GM12865 (cell line): ENCODE data around the gene FKBP2.

Experiments
- DNase-seq: peaks from one replicate; pipeline ENCODE4 v3.0.0; 2010; ENCODE audit warnings: low read depth
- H3K4me3 ChIP-seq: 2 replicates; pipeline ENCODE4 v1.5.1; 2011; ENCODE audit warnings: mild to moderate bottlenecking, low read depth, low read length, control low read depth
- TF ChIP-seq, protein P1 (sequence below): IDR thresholded peaks from 2 replicates; pipeline ENCODE4 v1.5.1; 2011; ENCODE audit warnings: low read length, control low read depth, low read depth, inconsistent platforms; ENCODE audit not compliant: insufficient read depth; ENCODE audit errors: missing control alignments

Gene FKBP2

DNA sequence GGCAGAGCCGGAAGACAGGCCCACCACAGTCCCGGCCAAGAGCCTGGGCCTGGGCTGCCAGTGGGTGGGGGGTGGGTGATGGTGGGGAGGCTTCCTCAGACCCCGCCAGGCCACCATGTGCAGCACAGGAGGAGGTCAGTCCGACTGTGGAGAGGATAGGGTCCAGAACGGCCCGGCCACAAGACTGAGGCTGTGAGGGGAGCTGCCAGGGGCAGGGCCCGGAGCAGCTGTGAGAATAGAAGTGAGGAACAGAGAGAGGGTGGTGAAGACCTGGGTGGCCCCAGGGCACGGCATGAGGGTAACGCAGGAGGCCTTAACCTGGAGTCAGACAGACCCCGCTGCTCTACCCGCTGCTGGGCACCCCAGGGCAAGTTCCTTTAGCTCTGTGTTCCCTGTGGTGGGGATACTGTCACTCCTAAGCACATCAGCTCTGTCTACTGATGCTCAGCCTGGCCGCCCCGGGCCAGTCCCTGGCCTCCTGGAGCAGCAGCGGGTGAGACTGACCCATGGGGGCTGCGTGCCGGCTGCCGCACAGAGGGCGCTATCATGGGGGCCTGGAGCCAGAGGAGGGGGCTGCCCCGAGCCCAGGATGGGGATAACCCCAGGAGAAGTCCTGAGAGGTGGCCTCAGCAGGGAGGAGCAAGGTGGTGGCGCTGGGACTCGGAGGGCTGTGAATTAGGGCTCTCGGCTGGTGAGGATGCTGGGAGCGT, 32.7 kb upstream of the FKBP2 start:
- TF ChIP-seq, protein P1, sequence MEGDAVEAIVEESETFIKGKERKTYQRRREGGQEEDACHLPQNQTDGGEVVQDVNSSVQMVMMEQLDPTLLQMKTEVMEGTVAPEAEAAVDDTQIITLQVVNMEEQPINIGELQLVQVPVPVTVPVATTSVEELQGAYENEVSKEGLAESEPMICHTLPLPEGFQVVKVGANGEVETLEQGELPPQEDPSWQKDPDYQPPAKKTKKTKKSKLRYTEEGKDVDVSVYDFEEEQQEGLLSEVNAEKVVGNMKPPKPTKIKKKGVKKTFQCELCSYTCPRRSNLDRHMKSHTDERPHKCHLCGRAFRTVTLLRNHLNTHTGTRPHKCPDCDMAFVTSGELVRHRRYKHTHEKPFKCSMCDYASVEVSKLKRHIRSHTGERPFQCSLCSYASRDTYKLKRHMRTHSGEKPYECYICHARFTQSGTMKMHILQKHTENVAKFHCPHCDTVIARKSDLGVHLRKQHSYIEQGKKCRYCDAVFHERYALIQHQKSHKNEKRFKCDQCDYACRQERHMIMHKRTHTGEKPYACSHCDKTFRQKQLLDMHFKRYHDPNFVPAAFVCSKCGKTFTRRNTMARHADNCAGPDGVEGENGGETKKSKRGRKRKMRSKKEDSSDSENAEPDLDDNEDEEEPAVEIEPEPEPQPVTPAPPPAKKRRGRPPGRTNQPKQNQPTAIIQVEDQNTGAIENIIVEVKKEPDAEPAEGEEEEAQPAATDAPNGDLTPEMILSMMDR = no peak
- DNase-seq = no peak
- peak overlapping the region; percentile 65 for H3K4me3 ChIP-seq

DNA sequence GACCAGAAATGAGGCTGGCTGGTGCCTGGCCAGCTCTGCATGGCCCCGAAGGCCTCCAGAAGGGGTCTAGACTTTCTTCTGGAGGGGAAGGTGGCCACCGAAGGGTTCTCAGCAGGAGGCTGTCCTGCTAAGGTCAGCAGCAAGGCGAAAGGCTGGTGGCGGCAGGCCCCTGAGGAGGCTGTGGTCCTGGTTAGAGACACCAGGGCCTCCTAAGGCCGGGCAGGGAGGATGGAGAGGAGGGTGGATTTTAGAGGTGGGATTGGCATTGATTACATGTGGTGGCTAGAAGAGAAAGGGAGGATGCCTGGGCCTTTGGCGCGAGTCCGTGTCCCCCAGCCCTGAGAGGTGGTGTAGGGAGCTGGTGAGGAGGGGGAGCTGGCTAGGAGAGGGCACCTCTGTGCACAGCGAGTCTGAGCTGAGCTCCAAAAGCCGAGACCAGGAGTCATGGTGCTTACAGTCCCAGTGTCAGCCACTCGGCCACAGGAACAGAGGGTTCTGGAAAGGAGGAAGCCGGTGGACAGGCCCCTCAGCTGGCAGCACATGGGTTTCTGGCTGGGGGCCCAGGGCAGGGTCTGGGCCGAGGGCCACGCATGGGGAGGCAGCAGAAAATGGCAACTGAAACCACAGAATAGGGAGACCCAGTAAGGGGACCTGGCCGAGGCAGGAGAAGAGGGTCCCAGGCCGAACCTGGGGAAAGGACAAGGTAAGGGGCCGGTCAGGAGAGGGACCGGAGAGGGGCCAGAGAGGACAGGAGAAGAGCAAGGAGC, 31.9 kb upstream of the FKBP2 start:
- TF ChIP-seq, protein P1 = no peak
- DNase-seq = no peak
- H3K4me3 ChIP-seq = no peak overlapping the region

DNA sequence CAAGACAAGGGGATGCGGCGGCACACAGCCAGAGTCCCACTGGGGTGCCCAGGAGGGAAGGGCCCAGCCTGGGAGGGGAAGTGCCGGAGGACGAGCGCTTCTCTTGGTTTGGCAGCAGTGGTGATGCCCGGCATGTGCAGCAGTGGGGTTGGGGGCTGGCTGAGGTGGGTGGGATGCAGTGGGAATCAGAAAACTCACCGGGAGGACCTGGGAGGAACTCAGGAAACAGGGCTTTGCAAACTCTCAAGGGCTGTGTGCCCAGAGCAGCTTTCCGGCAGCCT, 31.4 kb upstream of the FKBP2 start:
- DNase-seq = no peak
- no peak overlapping the region for H3K4me3 ChIP-seq
- TF ChIP-seq, protein P1 = no peak

DNA sequence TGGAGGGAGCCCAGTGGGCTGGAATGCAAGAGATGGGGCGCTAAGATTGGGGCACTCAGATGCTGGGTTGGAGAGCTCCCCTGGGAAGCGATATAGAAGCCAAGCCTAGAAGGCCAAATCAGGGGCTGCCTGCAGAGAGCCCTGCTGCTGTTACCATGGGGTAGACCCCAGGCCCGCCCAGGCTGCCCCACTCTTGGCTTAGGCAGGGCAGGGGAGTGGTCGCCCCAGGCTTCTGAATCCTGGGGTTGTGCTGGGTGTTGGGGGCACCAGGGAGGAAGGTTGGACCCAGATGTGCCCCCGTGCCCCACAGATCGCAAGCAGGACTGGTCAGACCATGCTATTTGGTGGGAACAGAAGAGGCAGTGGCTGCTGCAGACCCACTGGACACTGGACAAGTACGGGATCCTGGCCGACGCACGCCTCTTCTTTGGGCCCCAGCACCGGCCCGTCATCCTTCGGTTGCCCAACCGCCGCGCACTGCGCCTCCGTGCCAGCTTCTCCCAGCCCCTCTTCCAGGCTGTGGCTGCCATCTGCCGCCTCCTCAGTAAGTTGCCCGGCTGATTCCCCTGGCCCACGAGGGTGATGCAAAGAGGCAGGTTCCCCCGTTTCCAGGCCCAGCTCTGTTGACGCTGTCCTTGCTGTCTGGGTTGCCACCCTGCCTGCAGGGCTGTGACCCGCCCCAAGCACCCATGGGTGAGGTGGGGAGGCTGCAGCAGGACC, 30.4 kb upstream of the FKBP2 start:
- no peak overlapping the region for H3K4me3 ChIP-seq
- DNase-seq = no peak
- TF ChIP-seq, protein P1 = no peak

DNA sequence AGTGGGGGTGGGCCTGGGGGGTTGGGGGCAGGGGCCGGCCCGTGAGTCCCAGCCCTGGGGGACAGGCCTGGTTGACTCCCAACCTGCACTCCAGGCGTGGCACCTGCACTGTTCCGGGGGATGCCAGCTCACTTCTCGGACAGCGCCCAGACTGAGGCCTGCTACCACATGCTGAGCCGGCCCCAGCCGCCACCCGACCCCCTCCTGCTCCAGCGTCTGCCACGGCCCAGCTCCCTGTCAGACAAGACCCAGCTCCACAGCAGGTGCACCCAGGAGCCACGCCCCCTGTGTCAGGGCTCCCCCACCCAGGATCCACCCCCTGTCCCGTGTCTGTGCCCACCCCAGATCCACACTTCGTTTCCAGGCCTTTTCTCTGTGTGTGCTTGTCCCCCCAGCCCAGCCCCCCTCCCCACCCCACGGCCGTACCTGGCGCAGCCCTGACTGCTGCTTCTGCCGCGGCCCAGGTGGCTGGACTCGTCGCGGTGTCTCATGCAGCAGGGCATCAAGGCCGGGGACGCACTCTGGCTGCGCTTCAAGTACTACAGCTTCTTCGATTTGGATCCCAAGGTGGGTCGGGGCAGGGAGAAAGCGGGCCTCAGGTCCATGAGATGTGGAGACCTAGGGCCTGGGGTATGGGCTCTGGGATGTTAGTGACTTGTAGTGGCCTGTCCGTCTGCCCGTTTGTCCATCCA, 29.6 kb upstream of the FKBP2 start:
- H3K4me3 ChIP-seq = no peak overlapping the region
- DNase-seq = no peak
- TF ChIP-seq, protein P1 = no peak

DNA sequence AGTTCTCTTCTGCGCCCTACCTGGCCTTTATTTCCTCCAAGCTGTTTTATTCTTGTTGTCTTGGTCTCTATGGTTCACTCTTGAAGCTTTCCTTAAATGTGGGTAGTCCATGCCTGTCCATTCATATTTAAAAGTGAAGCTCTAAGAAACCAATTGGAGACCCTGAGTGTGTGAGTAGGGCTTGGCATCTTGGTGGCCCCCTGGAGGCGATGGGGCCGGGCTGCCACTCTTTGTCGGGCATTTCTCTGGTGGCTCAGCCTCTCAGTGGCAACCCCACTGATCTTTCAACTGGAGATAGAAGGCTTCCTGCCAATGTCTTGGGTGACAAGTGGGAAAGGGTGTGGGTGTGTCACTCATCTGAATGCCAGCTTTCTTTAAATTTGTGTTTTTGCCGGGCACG, 24.0 kb upstream of the FKBP2 start:
- no peak for DNase-seq
- no peak overlapping the region for H3K4me3 ChIP-seq
- TF ChIP-seq, protein P1 = peak; percentile 6
